Caki2 (cell line): ENCODE data around the gene SPDYE6. TPM values are rescaled to one million over a fixed set of nuclear protein-coding genes. Genes with fewer than 3 reads are reported as not detected.
"Not testable (repeated sequence)": the region's sequence is repeated elsewhere in the genome, so short reads cannot be mapped to it uniquely, and the experiment has no call there.

ENCODE experiments used
- DNase-seq: peaks from one replicate; pipeline ENCODE4 v3.0.0-alpha.2; 2015; ENCODE audit warnings: low read depth
- in situ Hi-C: cut with HindIII; loops from 2 replicates; pipeline ENCODE4 v1.10.0; 2016; ENCODE audit warnings: low sequenced_read_pairs, low pct_unique_long_range_greater_than_20kb, mixed read lengths
- total RNA-seq: library from RNA; depleted of rRNA; stranded (reverse); fragments of >200 nt; shearing (Covaris generic); gene quantifications from 2 replicates; pipeline ENCODE4 v1.2.3, GENCODE V29; 2014; ENCODE audit warnings: low replicate concordance

The SPDYE6 gene
- total RNA-seq, 1 experiment from 2014 or later = not detected

GRCh38 chr7:102372796-102373195, 16.6 kb upstream of the SPDYE6 start:
- DNase-seq, in situ Hi-C loops: not testable (repeated sequence)

- in situ Hi-C loops, DNase-seq: not testable (repeated sequence)
These were observed 13.8 kb upstream of the SPDYE6 start for GRCh38 chr7:102370038-102370437.

- DNase-seq = peak; percentile 80
These were observed 9.1 kb upstream of the SPDYE6 start for GRCh38 chr7:102365390-102365789.

GRCh38 chr7:102364394-102364886, 8.2 kb upstream of the SPDYE6 start:
- in situ Hi-C loops, DNase-seq: not testable (repeated sequence)

More at GRCh38 chr7:102365390-102365789, 9.1 kb upstream of the SPDYE6 start:
- in situ Hi-C loops = not testable (repeated sequence)

GRCh38 chr7:102363549-102364393, 7.5 kb upstream of the SPDYE6 start:
- peak; percentile 96 for DNase-seq
- in situ Hi-C loops = not testable (repeated sequence)

GRCh38 chr7:102346983-102347382, 9.3 kb downstream of the SPDYE6 start:
- in situ Hi-C loops = not testable (repeated sequence)

GRCh38 chr7:102340599-102341368, 15.5 kb downstream of the SPDYE6 start:
- peak; percentile 81 for DNase-seq
- in situ Hi-C loops = not testable (repeated sequence)

More at GRCh38 chr7:102346983-102347382, 9.3 kb downstream of the SPDYE6 start:
- DNase-seq = not testable (repeated sequence)

GRCh38 chr7:102337420-102337819, 18.8 kb downstream of the SPDYE6 start:
- in situ Hi-C loops = not testable (repeated sequence)

GRCh38 chr7:102337002-102337401, 19.2 kb downstream of the SPDYE6 start:
- in situ Hi-C loops, DNase-seq: not testable (repeated sequence)

More at GRCh38 chr7:102337420-102337819, 18.8 kb downstream of the SPDYE6 start:
- not testable (repeated sequence) for DNase-seq

GRCh38 chr7:102335574-102335973, 20.7 kb downstream of the SPDYE6 start:
- in situ Hi-C loops, DNase-seq: not testable (repeated sequence)

- in situ Hi-C loops, DNase-seq: not testable (repeated sequence)
These were observed 25.4 kb downstream of the SPDYE6 start for GRCh38 chr7:102330666-102331460.

GRCh38 chr7:102329366-102329765, 26.9 kb downstream of the SPDYE6 start:
- DNase-seq, in situ Hi-C loops: not testable (repeated sequence)

- in situ Hi-C loops = not testable (repeated sequence)
These were observed 27.4 kb downstream of the SPDYE6 start for GRCh38 chr7:102328863-102329262.

GRCh38 chr7:102327183-102327582, 29.1 kb downstream of the SPDYE6 start:
- DNase-seq, in situ Hi-C loops: not testable (repeated sequence)

More at GRCh38 chr7:102328863-102329262, 27.4 kb downstream of the SPDYE6 start:
- DNase-seq = not testable (repeated sequence)

GRCh38 chr7:102326157-102326889, 29.9 kb downstream of the SPDYE6 start:
- no peak for DNase-seq
- in situ Hi-C loops = no loop called here

GRCh38 chr7:102325106-102325505, 31.1 kb downstream of the SPDYE6 start:
- in situ Hi-C loops, DNase-seq: not testable (repeated sequence)

GRCh38 chr7:102323914-102324195, 32.4 kb downstream of the SPDYE6 start:
- no peak for DNase-seq
- in situ Hi-C loops = no loop called here
